ENCODE results near the gene ADAMTS9.

Gene ADAMTS9

GRCh38 chr3:64655160-64655559 lies 32.6 kb downstream of the ADAMTS9 start:
- no peak for TF ChIP-seq CTCF (IDR thresholded peaks at IDR 0.05; ENCODE audit: insufficient read depth, low read depth, low read length, missing control alignments)
- no peak for DNase-seq (ENCODE audit: low read depth)
- H3K4me3 ChIP-seq (ENCODE audit: low read length) = no peak overlapping the region

- no peak for DNase-seq (ENCODE audit: low read depth)
- no peak overlapping the region for H3K4me3 ChIP-seq (ENCODE audit: low read length)
- TF ChIP-seq CTCF (IDR thresholded peaks at IDR 0.05; ENCODE audit: insufficient read depth, low read depth, low read length, missing control alignments) = no peak
Measured at GRCh38 chr3:64654013-64654412, 33.8 kb downstream of the ADAMTS9 start.

GRCh38 chr3:64653101-64653500 lies 34.7 kb downstream of the ADAMTS9 start:
- DNase-seq (ENCODE audit: low read depth) = no peak
- TF ChIP-seq CTCF (IDR thresholded peaks at IDR 0.05; ENCODE audit: insufficient read depth, low read depth, low read length, missing control alignments) = no peak
- H3K4me3 ChIP-seq (ENCODE audit: low read length) = no peak overlapping the region

- TF ChIP-seq CTCF (IDR thresholded peaks at IDR 0.05; ENCODE audit: insufficient read depth, low read depth, low read length, missing control alignments) = no peak
- no peak for DNase-seq (ENCODE audit: low read depth)
- H3K4me3 ChIP-seq (ENCODE audit: low read length) = no peak overlapping the region
Measured at GRCh38 chr3:64651741-64652241, 36.0 kb downstream of the ADAMTS9 start.

- no peak overlapping the region for H3K4me3 ChIP-seq (ENCODE audit: low read length)
- no peak for TF ChIP-seq CTCF (IDR thresholded peaks at IDR 0.05; ENCODE audit: insufficient read depth, low read depth, low read length, missing control alignments)
- no peak for DNase-seq (ENCODE audit: low read depth)
Measured at GRCh38 chr3:64651303-64651702, 36.5 kb downstream of the ADAMTS9 start.

- H3K4me3 ChIP-seq (ENCODE audit: low read length) = no peak overlapping the region
- DNase-seq (ENCODE audit: low read depth) = no peak
- TF ChIP-seq CTCF (IDR thresholded peaks at IDR 0.05; ENCODE audit: insufficient read depth, low read depth, low read length, missing control alignments) = no peak
Measured at GRCh38 chr3:64650715-64651114, 37.1 kb downstream of the ADAMTS9 start.

GRCh38 chr3:64650096-64650622 lies 37.6 kb downstream of the ADAMTS9 start:
- peak; percentile 21 for DNase-seq (ENCODE audit: low read depth)
- no peak overlapping the region for H3K4me3 ChIP-seq (ENCODE audit: low read length)
- TF ChIP-seq CTCF (IDR thresholded peaks at IDR 0.05; ENCODE audit: insufficient read depth, low read depth, low read length, missing control alignments) = no peak

Data from epithelial cell of esophagus (primary cell).